GM21423 (cell line): ENCODE measurements around the gene EMC10.
"Not testable (repeated sequence)": the region's sequence is repeated elsewhere in the genome, so short reads cannot be mapped to it uniquely, and the experiment has no call there.

Source experiments
- ATAC-seq: cut with Tn5 transposase; IDR thresholded peaks from one replicate; pipeline ENCODE4 v1.9.1; 2021; ENCODE audit warnings: mild to moderate bottlenecking, moderate library complexity; ENCODE audit not compliant: unreplicated experiment

The EMC10 gene

GRCh38 chr19:50476224-50476906 lies at the start of gene EMC10, which contains the start of gene GARIN5A:
Gene EMC10 (plus strand): TSS chr19:50476507. CDS start chr19:50476545, 38 bp downstream.
Gene GARIN5A (minus strand): TSS chr19:50476848. CDS start chr19:50476388, 460 bp downstream.
- peak; percentile 88 for ATAC-seq

GRCh38 chr19:50427318-50427925 lies 48.9 kb upstream of the EMC10 start:
- ATAC-seq = no peak

DNA sequence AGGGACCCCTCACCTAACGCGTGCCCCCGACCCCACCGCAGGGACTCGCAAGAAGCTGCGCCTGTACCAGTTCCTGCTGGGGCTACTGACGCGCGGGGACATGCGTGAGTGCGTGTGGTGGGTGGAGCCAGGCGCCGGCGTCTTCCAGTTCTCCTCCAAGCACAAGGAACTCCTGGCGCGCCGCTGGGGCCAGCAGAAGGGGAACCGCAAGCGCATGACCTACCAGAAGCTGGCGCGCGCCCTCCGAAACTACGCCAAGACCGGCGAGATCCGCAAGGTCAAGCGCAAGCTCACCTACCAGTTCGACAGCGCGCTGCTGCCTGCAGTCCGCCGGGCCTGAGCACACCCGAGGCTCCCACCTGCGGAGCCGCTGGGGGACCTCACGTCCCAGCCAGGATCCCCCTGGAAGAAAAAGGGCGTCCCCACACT lies 48.3 kb upstream of the EMC10 start:
- ATAC-seq = no peak

- ATAC-seq = no peak
These were observed 47.4 kb upstream of the EMC10 start for GRCh38 chr19:50428772-50429463.

DNA sequence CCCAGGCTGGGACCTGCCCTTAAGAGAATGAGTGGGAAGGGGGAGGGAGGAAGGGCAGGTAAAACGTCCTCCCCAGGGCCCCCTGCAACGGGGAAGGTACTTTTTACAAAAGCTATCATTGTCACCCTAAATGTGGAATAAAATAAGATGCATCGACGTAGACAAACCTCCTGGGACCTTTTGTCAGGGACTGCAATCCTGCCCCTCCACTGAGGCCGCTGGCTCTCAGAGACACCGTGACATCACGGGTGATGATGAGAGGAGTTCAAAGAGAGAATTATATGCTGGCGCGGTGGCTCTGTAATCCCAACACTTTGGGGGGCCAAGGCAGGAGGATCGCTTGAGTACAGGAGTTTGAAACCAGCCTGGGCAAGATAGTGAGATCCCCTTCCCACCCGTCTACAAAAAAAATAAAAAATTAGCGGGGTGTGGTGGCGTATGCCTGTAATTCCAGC lies 45.4 kb upstream of the EMC10 start:
- ATAC-seq = no peak

GRCh38 chr19:50431343-50432220 lies 44.7 kb upstream of the EMC10 start:
- ATAC-seq = peak; percentile 58

GRCh38 chr19:50432221-50433028 lies 43.9 kb upstream of the EMC10 start, which contains the start of gene MYBPC2:
Gene MYBPC2 (plus strand): TSS chr19:50432892. CDS start chr19:50432954, 62 bp downstream.
- ATAC-seq = no peak

DNA sequence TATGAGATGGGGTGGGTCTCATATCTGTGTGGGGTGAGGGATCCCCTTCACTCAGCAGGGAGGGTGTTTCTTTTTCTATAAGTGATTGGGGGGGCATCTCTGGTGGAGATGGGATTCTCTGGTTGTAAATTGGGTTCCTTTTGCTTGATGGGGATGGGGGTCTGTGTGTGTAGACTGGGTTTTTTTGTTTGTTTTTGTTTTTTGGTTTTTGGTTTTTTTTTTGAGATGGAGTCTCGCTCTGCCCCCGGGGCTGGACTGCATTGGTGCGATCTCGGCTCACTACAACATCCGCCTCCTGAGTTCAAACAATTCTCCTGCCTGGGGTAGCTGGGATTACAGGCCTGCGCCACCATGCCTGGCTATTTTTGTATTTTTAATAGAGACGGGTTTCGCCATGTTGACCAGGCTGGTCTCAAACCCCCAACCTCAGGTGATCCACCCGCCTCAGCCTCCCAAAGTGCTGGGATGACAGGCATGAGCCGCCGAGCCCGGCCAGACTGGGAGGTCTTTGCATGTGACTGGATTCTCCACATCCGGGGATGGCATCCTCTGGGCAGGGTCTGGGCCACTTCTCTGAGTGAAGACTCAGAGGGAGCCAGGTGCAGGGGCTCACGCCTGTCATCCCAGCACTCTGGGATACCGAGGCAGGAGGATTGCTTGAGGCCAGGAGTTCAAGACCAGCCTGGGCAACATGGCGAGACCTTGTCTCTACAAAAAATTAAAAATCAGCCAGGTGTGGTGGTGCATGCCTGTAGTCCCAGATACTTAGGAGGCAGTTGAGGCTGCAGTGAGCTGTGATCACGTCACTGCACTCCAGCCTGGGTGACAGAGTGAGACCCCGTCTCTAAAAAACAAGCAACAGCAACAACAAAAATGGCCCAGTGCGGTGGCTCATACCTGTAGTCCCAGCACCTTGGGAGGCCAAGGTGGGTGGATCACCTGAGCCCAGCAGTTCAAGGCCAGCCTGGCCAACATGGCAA lies 42.8 kb upstream of the EMC10 start:
- no peak for ATAC-seq

DNA sequence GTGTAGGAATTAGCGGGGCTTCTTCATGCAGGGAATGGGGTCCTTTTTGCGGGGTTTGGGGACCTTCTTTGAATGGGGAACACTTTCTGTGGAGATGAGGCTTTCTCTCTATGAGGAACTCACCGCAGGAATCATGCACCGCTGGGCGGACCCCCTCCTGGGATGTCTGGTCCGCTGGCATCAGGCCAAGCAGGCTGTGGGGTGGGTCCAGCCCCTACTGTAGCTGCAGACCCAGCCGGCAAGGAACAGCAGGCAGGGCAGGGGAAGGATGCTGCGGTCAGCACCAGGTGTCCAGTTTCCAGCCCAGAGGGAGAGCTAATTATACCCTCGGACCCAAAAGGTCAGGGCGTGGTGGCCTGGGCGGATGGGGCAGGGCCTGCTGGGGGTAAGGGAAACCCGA lies 41.8 kb upstream of the EMC10 start:
- no peak for ATAC-seq

DNA sequence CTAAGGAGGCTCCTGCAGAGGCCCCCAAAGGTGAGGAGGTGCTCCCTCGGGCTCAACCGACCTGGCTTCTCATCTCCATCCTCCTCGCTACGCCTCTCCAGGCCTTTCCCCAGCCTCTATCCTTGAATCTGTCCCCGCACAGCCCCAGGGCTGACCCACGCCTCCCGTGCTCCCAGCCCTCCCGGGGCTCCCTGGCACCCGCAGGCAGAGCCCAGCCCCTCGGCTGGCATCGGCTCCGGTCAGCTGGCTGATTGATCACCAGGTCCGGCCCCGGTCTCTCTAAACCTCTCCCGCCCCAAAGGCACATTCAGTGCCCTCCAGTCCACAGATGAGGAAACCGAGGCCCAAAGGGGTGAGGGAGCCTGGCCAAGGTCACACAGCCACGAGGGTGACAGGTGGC lies 41.1 kb upstream of the EMC10 start:
- no peak for ATAC-seq

DNA sequence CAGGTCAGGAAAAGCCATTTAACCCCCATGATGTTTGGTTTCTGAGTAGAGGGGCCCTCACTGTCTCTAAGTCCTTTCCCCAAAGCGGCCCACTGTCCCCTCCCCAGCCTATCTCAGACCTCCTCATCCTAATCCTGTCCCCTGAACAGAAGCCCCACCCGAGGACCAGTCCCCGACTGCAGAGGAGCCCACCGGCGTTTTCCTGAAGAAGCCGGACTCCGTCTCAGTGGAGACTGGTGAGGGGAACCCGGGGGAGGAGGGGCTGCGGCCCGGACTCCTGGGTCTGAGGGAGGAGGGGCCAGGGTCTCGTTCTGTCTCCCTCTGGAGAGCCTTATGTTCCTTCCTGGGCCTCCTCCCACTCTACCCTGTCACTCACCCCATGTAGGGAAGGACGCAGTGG lies 40.7 kb upstream of the EMC10 start:
- ATAC-seq = no peak

- ATAC-seq = no peak
These were observed 38.4 kb upstream of the EMC10 start for GRCh38 chr19:50437862-50438449.

DNA sequence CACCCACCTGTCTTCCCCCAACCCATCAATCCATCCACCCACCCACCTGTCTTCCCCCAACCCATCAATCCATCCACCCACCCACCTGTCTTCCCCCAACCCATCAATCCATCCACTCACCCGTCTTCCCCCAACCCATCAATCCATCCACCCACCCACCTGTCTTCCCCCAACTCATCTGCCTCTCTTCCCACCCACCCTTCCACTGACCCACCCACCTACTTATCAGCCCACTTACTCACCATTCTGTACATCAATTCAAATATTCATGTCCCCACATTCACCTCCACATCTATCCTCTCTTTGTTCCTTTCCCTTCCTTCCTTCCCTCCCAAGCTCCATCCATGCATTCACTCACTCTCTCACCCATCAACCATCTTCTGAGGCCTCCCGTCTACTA lies 37.2 kb upstream of the EMC10 start:
- ATAC-seq = not testable (repeated sequence)

- ATAC-seq = no peak
These were observed 32.2 kb upstream of the EMC10 start for GRCh38 chr19:50444059-50444458.

- no peak for ATAC-seq
These were observed 29.3 kb upstream of the EMC10 start for GRCh38 chr19:50447053-50447452.

- ATAC-seq = no peak
These were observed 28.6 kb upstream of the EMC10 start for GRCh38 chr19:50447750-50448149.

DNA sequence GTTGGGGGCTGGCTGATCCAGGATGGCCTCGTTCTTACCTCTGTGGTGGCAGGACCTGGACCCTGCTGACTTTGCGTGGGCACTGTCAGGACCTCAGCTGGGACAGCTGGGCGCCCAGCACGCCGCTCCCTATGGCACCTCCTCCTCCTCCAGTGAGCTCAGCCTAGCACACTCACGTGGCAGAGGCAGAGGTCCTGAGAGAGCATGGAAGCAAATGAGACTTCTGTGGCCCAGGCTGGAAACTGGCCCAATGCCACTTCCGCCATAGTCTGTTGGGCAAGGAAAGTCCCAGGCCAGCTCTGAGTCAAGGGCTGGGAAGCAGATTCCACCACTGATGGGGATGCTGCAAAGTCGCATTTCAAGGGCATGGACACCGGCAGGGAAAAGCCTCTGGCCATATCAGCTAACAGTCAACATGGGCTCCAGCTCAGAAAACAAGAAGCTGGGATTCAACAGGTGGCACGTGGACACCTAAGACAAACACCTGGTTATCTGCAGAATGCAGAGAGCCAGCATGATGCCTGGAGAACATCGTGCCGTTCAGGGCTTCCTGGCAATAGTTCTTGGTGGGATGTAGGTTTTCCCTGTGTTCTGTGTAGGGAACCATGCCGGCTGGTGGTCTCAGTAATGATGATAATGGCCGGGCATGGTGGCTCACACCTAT lies 26.9 kb upstream of the EMC10 start:
- no peak for ATAC-seq
